Measurements from ENCODE around the gene TWIST2.

Gene TWIST2

DNA sequence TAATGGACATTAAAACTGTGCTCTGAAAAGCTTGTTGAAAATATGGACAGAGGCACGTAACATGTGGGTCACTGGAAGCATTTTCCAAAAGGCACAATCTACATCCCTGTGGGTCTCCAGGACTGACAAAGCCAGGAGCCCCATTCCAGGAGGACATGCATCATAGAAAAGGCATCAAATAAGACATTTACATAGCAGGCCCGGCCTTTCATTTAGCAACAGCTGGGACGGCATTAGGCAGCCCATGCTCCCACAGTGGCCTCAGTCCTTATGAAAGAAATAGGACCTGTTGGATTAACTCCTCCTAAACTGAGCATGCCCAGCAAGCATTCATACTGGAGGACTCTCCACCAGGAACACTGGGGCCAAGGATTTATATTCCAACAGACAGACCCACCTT is 72.2 kb downstream of the TWIST2 start:
- DNase-seq (ENCODE audit: low spot score) = no peak

DNA sequence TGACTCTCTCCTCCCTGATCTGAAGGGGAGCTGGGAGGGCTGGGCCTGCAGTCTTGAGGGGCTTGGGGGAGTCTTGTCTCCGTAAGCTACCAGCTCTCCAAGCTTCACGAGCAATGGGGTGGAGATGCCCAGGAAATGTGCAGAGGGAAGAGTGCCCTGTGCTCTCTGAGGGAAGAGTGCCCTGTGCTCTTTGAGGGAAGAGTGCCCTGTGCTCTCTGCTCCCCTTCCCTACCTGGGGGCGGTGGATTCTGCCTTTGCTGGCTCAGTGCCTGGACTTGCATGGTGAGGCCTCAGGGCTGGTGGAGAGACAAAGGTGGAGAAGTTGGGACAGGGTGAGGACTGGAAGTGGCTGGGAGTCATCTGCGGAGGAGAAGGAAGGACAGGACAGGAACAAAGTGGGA is 72.7 kb downstream of the TWIST2 start:
- DNase-seq (ENCODE audit: low spot score) = no peak

DNA sequence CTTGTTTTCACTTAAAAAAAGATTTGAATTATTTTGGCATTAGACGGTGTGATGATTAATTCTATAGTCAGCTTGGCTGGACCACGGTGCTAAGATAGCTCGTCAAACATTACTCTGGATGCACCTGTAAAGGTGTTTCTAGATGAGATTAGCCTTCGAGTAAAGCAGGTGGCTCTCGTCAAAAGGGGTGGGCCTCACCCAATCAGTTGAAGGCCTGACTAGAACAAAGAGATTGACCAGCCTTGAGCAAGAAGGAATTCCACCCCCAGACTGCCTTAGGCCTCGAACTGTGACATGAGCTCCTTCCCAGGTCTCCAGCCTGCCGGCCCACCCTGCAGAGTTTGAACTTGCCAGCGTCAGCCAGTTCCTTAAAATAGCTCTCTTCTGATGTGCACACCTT is 73.4 kb downstream of the TWIST2 start:
- no peak for DNase-seq (ENCODE audit: low spot score)

DNA sequence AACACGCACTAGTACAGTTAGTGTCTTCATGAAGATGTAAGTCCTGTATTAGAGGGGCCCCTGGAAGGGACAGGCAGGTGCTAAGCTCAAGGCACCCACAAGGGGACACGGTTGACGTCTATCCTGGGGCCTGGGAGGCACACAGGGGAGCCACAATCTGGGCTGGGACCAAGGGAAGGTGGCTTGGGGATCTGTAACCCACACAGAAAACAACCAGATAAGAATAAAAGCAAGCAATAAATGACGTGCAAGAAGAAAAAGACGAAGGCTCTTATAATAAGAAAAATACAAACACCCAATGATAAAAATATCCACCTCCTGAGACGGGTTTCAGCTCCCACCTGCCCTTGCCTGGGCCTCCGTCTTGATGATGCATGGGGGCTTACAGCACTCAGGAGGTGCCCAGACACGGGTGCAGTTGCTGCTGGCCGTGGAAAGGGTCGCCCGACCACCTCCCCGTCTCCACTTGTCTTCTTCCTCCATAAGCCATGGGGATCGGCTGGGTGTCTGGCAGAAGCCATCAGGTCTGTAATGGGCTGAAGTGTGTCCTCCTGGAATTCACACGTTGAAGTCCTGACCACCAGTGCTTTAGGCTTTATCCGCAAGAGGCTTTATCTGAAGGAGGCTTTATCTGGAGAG is 73.9 kb downstream of the TWIST2 start:
- DNase-seq (ENCODE audit: low spot score) = no peak

DNA sequence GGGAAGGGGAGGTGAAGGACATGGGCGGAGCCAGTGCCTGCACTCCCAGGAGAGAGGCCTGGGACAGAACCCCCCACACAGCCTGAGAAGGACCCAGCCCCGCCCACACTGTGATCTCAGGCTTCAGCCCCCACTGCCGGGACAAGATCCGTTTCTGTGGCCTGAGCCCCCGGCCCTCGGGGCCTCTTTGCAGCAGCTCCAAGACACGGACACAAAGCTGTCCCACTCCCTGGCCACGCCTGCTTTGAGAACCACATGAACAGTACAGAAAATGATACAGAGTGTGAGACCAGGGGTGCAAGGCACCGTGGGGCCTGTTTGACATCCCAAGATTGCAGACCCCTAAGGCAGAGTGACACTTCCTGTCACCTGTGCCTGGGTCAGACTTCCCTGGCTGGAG is 74.5 kb downstream of the TWIST2 start:
- no peak for DNase-seq (ENCODE audit: low spot score)

DNA sequence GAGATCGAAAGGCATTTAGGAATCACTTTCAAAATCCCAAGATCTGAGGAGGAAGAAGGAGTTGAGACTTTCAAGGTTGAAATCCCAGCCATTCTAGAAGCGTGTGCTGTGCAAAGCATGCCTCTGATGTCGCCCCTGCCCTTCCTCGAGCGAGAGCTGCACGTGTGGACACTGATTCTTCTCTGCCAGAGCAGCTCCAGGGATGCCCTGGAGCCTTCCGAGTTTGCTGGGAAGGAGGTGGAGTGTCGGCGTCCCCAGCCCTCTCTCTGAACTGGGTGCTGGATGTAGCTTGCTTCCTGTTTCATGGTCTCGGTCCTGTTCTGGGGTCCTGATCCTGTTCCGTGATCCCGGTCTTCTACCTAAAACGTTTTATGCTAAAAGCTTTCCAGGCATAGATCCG is 76.1 kb downstream of the TWIST2 start:
- no peak for DNase-seq (ENCODE audit: low spot score)

DNA sequence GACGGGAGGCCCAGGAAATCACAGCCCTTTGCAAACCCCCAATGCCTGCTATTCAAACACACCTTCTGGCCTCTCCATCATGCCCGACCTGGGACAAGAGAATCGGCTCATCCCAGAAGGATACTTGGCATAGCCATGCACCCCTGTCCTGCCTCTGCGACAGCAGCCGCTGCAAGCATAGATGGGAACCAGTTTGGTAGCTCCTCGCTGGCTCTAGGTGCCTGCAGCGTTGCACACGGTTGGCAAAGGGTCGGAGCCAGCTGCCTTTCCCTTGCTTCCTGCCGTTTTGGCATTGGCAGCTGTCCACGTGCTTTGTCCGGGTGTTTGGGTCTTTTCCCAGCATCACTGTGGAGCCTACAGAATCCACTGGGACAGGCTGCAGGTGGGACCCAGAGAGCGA is 76.9 kb downstream of the TWIST2 start:
- DNase-seq (ENCODE audit: low spot score) = no peak

DNA sequence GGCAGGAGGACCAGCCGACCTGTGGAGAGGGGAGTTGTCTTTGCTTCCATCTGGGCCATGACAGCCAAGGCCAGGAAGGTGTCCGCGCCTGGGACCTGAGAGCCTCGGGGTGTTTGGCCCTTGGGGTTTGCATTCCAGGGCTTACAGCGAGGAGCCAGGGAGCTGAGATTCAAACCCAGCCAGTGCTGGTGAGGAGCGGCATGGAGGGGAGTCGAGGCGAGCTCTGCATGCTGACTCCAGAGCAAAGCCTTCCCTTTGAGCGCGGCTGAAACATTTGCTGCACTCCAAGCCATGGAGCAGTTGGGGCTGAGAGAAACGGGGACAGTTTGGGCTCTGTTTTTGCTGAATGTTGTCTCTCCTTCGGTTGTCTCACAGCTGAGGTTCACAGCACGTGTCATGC is 77.4 kb downstream of the TWIST2 start:
- DNase-seq (ENCODE audit: low spot score) = no peak

DNA sequence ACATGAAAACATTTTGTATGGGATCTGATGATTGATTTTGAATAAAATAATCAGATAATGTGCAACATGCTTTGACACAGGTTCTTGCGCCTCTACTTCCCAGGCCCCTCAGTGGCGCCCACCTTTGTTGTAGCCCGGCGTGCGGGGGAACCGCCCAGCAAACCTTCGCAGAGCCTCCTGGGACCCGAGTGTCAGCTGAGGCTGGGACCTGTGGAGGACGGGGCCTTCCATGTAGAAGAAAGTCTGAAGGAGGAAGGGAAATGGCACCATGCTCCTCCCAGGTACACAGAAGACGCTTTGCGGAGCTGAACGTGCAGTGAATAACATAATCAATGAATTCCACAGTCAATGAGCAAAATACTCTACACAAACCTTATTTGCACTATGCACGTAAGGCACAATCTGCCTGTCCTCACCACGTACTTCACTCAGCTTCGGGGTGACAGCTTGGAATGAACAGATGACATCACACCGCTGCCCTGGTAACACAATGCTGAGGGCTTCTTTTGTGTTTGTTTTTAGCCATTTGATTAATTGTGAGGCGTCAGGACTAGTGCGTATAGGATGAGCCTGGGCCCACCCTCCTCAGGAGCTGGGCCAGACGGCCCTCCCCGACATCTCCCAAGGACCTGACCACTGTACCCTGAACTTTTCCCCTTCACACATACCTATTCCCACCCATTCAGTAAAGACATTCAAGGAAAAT is 78.1 kb downstream of the TWIST2 start:
- no peak for DNase-seq (ENCODE audit: low spot score)

DNA sequence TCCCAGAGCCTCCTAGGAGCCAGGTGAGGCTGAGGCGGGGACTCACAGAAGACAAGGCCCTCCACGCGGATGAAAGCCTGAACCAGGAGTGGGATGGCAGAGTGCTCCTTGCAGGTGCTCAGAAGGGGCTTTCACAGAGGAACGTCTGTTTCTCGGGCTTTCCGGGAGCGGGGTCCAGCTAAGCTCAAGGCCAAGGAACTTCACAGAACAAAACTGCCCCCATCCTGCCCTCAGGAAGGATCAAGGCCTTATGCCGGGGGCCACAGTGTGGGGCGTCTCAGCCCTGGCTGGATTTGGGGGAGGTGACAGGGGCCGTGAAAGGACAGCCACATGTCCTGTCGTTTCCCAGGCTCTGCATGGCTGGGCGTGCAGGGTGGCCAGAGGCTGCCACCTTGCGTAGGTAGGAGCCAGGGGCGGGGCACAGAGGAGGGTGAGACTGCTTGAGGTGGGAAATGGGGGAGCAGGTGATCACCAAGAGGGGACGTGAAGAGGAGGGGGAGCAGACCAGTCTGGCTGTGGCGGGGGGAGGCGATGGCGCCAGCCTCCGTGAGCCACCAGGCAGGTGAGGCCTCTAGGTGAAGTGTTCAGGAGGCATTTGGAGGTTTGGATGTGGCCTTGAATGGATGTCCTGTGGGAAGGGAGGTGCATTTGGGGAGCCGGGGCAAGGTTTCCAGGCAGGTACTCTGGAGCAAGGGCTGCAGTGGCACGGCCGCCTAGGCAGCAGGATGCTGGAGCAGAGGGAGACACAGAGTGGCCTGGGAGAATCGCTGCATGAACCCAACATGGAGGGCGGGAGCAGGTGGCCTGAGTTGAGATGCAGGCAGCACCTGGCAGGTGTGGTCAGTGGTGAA is 79.1 kb downstream of the TWIST2 start:
- no peak for DNase-seq (ENCODE audit: low spot score)

DNA sequence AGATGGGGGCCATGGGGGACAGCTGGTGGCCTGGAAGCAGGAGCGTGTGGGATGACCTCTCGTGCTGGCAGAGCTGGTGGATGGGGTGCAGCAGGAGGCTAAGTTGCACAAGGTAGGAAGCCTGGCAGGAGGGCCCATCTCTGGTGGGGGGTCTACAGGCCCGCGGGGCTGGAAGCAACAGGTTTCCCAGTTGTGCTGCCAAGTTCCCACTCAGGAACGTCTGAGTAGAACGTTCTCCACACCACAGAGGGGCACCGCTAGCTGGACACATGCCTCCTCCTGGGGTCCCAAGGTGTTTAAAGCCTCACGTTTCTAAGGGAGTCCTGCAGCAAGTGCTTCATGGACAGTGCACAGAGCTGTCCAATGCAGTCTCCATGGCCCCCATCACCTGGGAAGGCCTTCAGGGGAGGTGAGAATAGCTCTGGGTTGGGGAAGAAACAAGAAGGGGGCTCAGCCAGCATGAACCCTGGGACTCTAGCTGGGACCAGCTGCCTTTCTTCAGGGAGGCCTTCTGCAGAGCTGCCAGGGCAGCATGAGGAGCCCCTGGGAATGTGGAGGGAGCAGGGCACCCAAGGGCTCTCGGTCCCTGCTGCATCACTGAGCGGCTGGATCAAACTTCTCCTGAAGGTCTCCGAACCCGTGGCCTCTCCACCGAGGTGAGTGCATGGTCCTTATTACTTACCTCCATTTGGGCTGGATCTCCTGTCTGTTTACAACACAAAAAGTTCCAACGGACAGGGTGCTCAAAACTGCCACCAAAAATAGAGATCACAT is 80.0 kb downstream of the TWIST2 start:
- no peak for DNase-seq (ENCODE audit: low spot score)

DNA sequence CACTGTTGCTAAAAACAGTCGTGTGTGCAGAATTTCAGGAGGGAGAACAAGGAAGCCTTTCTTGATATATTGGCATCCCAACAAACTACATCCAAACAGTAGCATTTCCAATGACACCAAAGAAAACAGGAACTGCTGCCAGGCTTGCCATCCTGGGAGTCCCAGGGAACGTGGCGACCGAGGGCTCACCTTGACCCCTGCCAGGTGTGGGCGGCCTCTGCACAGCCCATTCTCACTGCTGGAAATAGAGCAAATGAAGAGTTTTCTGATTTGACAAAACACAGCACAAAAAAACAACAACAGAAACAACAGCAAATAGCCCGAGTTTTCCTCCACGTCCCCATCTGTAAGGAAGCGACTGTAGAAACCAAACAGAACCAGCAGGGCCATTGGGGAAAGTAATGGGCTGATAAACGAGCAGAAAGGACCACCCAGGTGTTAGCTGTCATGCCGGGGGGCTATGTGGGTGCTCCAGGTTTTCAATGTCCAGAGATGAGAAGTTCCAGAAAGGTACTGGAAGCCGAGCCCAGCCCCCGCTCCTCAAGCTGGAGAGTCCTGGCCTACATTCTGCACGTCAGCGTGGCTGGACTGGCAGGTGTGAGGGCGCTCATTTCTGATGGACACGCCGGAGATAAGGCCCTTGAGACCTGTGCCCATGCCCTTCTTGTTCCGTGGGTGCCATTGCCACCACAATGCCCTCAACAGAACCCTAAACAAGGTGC is 80.8 kb downstream of the TWIST2 start:
- no peak for DNase-seq (ENCODE audit: low spot score)

DNA sequence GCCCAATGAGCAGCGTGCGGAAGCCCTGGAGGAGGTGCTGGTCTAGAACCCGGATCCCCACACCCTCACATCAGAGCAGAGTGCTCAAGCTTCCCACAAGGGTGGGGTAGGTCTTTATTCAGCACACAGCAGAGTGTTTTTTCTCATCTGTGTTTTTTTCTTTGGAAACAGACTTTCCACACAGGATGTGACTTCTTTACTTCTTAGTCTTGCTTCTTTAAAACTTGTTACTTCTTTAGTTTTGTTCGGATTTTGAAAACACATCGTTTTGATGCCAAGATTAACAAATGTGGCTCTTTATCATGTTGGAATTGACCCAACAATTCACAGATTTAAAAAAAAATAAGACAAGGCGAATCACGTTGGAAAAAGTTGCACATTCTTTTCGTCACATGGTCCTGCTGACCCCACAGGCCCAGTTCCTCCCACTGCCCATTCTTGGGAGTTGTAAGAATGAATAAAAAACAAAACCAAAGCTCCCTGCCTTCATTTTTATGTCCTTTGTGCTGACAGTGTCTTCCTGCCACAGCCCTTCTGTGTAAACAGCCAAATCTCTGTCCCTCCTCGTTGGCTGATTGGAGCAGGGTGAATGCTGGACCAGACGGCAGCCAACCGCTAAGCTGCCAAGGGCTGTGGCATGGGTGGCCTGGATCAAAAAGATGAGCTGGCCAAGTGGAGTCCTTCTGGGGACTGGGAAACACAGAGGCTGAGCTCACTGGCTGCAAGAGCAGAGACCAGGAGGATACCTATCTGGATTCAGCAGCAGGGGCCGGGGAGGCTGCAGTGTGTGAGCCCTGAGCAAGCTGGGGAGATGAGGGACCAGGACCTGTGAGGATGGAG is 81.6 kb downstream of the TWIST2 start:
- DNase-seq (ENCODE audit: low spot score) = no peak

DNA sequence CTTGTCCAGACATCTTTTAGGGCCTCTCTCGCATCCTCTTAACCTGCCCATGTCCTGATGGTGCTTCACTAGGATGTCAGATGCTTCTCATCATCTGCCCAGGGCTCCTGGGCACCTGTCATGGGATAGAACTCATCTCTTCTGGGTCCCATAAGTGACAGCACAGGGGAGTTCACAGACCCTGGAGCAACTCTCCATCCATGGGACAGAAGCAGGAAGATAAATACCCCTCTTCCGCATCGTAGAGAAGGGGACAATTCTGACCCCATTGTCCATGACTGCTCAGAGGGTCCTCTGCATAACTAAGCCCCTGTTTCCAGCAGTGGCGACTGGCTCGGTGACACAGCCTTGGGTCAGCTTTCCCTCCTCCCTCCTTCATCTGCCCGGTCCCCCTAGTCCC is 82.3 kb downstream of the TWIST2 start:
- DNase-seq (ENCODE audit: low spot score) = no peak

DNA sequence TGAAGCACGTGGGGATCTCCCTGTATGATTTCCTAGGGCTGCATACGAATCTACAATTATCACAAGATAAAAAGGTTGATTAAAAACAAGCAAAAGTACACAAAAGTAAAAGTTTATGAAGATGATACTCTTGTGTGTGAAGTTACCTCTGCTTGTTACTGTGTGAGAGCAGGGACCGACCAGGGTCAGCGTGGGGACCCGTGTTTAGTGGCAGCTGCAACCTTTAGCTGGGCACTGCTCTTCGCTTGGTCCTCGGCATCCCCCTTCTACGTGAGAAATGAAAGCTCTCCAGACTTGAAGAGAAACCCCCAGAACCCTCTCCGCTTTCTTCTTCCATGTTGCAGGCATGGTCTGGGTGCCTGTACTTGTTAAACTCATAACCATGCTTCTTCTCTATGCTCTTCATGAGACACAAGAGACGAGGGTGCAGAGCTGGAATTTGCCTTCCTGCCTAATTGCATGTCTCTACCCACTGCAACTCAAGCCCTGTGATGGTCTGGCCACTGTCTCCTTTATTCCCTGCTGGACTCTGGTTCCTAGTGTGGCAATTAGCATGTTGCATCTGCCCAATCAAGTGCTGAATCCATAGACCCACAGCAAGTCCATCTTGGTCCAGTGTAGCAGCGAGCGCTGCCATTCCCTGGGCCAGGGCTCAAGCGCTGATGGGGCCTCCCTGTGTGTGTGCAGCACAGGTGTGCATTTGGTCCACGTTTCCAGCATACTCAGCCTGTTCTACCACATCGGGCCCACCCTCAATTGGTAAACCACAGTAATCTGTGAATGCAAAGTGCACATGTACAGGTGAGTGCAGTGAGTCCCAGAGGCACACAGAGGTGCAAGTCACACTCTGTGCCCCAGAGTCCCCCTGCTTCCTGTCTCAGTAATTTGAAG is 88.5 kb downstream of the TWIST2 start:
- no peak for DNase-seq (ENCODE audit: low spot score)

DNA sequence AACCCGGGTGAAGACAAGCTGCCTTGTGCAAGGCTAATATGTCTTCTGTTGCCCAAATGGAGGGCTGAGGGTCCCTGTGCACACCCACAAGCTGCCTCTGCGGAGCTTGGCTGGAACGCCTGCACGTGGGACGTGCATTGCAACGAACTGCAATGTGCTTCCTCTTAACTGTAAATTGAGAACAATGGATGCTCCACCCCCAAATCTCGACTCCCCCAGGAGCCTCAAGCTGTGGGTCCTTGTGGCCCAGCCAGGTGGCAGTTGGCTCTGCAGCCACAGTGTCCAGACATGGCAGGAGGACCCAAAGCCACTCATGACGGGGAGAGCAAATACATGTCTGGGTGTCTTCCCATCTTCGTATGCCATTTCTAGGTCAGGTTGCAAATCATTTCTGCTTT is 90.1 kb downstream of the TWIST2 start:
- no peak for DNase-seq (ENCODE audit: low spot score)

DNA sequence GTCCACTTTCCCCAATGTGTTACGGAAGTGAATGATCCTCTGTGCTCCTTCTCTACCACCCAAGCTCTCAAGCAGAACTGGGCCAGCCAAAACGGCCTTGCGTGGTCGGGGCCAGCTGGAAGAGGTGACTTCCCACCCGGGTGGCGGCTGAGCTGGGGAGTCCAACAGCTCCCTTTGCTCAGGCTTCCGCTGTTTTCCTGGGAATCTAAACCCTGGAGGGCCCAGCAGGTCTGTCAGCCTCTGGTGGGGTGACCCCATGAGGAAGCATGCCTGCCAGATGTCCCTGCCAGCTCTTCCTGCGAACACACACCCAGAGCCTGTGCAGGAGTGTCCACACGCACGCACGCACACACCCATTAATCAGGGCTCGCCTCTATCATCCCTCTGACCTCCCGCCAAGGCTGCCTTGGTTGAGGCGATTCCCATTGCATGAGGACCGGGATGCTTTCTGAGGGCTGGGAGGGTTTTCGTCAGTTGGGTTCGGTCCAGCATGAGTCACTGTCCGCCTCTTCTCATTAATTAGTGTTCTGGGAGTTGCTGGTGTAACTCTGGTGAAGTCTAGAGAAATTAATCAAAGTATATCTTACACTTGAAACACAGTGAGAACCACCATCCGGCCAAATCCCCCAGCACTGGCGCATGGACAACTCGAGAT is 90.6 kb downstream of the TWIST2 start:
- no peak for DNase-seq (ENCODE audit: low spot score)

DNA sequence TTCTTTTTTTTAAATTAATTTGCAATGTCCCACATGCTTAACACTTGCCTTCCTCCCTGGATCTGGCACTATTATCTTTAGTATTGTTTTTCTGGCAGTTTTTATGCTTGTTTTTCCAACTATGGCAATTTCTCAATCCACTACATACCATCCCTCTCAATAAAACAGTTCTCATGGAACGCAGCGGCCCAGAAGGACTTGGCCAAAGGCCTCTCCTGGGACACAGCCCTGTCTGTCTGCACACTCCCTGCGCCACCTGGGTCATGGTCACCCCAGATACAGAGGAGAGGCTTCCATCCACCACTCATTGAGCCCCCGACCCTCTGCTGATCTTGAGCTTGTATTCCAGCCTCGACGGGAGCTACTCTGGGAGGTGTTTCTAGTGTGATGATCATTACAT is 91.2 kb downstream of the TWIST2 start:
- DNase-seq (ENCODE audit: low spot score) = no peak

Data from germinal center (tissue), 1 donor.